GM12891 (cell line): ENCODE measurements around the gene CERK.

ENCODE experiments used
- POLR2A ChIP-seq: IDR thresholded peaks from 2 replicates; pipeline ENCODE4 v1.6.1; 2011; ENCODE audit warnings: low read depth, low read length, control low read depth
- TAF1 ChIP-seq: IDR thresholded peaks from 2 replicates; pipeline ENCODE4 v1.6.1; 2011; ENCODE audit warnings: low read depth, low read length, control low read depth

GRCh38 chr22:46686221-46687047 lies 51.6 kb downstream of the CERK start:
- TF ChIP-seq POLR2A, result no peak
- no peak for TF ChIP-seq TAF1
